KBM-7 (cell line): Measurements from ENCODE around the gene SEC61A2.
A peak's percentile ranks its signal among the peaks of the same experiment; 100 is the strongest.

Source experiments
- DNase-seq: peaks from one replicate; pipeline ENCODE4 v3.0.0-alpha.2; 2015
- in situ Hi-C: fragments of 300-500 bp; cut with MboI; formaldehyde crosslinking; loops from 2 replicates; pipeline ENCODE4 v1.14.3; 2020; ENCODE audit warnings: low sequenced_read_pairs, low pct_unique_long_range_greater_than_20kb, mixed read lengths

Gene SEC61A2

DNA sequence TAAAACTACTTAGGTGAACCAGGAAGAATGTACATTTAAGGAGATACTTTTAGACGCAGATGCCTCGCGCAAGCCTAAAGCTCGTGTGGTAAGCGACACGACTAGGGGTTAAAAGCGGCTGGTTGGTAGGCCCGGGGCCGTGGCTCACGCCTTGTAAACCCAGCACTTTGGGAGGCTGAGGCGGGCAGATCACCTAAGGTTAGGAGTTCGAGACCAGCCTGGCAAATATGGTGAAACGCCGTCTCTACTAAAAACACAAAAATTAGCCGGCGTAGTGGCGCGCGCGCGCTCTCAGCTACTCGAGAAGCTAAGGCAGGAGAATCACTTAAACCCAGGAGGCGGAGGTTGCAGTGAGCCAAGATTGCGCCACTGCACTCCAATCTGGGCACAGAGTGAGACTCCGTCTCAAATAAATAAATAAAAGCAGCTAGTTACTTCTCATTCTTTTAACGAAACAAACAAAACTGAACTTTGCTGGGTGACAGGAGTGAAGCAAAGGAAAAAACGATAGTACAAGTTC is 65.3 kb downstream of the SEC61A2 start:
- in situ Hi-C loops = no loop called here
- peak; percentile 63 for DNase-seq

DNA sequence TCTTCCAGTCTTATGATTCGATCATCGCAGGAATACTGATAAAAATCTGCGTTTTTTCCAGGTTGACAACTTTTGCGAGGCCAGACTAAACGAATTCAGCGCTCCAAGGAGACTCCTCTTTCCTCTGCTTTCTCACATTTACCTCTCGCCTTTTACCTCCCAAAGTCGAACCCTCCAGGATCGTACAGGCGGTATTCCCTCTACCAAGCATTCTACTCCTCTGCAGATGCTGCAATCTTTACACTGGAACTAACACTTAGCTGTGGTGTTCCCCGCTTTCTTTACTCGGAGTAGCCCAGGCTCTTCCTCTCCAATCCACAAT is 65.8 kb downstream of the SEC61A2 start:
- no peak for DNase-seq
- in situ Hi-C loops = no loop called here

- DNase-seq = peak; percentile 96
- in situ Hi-C loops = no loop called here
These were observed 66.4 kb downstream of the SEC61A2 start, which contains the start of the genes CDC123 and NUDT5 for GRCh38 chr10:12195603-12196506. Gene CDC123 (plus strand): TSS chr10:12196188. CDS start chr10:12196246, 58 bp downstream. Gene NUDT5 (minus strand): TSS chr10:12195891. CDS start chr10:12186291, 9,600 bp downstream.

DNA sequence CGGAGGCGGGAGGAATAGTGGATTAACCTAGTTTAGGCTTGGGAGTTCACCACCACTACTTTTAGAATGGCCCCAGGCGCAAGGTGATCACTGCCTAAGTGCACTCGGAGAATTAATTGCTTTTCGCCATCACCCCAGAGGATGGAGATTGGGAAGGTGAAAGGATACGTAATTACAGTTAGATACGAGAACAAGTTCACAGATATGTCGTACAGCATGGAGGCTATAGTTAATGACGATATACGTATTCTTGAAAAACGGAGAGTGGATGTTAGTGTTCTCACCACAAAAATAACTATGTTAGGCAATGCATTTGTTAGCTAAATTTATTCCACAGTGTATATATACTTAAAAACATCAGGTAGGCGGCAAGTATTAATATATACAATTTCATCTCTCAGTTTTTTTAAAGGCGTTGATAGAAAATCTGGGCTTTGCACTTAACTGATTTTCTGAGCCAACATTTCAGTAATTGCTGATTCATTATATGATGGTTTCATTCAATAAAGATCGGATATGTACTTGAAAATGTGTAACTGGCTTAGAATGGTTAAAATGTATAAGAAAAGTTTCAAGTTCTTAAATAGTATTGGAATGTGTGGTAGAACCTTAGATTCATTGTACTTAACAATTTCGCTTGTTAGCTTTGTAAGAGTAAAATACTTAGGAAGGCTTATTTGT is 67.2 kb downstream of the SEC61A2 start:
- in situ Hi-C loops = no loop called here

GRCh38 chr10:12198156-12198555 is 68.7 kb downstream of the SEC61A2 start:
- in situ Hi-C loops = no loop called here
- no peak for DNase-seq

More for the DNA sequence above, 67.2 kb downstream of the SEC61A2 start:
- no peak for DNase-seq

DNA sequence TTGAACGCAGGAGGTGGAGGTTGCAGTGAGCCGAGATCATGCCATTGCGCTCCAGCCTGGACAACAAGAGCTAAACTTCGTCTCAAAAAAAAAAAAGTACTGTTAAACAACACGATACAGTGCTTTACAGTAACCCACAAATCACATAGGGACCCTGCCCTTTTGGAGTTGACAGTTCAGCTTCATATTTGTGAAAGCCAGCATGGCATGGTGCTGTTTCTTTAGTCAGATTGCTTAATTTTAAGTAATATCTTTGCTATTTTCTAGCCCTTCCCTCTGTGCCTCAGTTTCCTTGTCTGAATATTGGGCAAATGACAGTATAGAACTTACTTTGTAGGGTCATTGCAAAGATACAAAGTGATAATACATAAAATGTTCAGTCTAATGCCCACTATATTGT is 71.4 kb downstream of the SEC61A2 start:
- no peak for DNase-seq
- in situ Hi-C loops = no loop called here

DNA sequence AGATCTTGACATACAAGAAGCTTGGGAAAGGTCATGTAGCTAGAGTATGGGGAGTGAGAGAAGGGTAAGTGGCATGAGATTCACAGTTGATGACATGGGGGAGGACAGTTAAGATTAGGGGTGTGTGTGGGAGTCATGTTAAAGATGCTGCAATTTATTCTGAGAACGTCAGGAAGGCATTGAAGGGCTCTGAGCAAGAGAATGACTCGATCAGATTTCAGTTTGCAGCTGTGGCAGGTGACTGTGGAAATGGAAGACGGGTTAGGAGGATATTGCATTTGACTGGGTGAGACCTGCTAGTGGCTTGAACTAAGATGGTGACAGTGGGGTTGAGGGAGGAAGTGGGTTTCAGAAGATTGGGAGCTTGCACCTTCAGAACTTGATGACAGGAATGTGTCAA is 72.1 kb downstream of the SEC61A2 start:
- no peak for DNase-seq
- in situ Hi-C loops = no loop called here

GRCh38 chr10:12202226-12202625 is 72.7 kb downstream of the SEC61A2 start:
- DNase-seq = no peak
- in situ Hi-C loops = no loop called here

DNA sequence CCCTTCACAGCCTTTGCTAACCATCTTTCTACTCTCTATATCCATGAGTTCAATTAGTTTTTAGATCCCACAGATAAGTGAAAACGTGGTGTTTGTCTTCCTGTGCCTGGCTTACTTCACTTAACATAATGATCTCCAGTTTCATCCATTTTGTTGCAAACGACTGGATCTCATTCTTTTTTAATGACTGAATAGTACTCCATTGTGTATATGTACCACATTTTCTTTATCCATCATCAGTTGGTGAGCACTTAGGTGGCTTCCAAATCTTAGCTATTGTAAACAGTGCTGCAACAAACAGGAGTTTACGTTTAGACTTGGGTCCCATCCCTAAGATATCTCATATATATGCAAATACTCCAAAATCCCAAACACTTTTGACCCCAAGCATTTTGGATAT is 75.6 kb downstream of the SEC61A2 start:
- DNase-seq = no peak
- in situ Hi-C loops = no loop called here

DNA sequence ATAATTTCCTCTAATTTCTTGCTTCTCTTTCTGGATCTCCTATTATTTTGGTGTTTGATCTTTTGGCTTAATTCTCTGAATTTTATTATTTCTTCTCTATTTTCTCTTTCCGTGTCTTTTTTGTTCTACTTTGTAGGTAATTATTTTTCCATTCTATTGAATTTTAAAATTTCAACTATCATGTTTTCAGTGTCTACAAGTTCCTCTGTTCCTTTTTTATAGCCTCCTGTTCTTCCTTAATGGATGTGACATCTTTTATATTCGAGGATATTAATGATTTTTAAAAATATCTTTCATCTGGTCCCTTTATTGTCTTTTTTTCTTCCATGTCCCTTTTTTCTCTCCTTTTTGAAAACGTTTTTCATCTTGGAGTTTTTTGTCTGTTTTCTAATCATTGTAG is 77.6 kb downstream of the SEC61A2 start:
- in situ Hi-C loops = no loop called here
- no peak for DNase-seq

DNA sequence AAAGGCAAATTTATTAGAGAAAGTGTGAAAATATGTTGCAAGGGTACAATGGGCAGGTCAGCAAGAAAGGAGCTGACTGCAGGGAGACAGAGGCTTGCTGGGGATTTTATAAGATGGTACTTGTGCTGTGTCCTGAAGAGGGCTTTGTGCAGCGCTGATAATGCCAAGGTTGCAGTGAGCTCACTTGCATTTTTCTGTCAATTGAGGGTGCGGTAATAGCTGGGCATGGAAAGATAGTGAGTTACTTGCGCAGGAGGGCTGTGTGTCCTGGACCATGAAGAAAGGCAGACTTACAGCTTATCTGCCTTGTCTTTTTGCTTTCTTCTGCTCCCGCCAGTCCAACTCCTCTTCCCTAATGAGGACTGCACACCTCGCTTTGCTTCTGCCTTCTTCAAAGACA is 79.0 kb downstream of the SEC61A2 start:
- in situ Hi-C loops = no loop called here
- no peak for DNase-seq

DNA sequence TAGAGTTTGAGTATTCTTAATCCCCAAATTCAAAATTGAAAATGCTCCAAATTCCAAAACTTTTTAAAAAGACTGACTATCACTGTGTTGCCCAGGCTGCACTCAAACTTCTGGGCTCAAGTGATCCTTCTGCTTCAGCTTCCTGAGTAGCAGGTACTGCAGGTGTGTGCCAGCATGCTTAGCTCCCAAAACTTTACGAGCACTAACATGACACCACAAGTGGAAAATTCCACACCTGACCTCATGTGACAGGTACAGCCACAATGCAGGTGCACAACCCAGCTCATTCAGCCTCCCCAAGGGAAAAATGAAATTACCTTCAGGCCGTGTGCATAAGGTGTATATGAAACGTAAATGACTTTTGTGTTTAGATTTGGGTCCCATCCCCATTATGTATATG is 83.0 kb downstream of the SEC61A2 start:
- in situ Hi-C loops = no loop called here
- DNase-seq = no peak

DNA sequence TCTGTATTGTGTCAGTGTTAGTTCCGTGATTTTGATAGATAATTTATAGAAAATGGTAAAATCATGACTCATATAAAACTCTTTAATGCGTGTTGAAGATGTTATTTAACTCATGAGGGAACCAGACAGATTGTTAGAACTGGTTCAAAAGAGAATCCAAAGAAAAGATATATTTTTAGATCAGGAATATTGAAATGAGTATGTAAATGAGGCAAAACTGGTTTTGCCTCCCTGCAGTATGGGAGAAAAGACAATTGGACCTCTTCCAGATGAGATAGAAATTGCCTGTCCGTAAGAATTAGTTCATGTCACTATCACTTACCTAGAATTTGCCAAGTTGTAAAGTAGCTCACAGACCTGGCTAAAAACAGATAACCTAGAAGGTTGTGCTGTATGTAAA is 84.1 kb downstream of the SEC61A2 start:
- in situ Hi-C loops = no loop called here
- DNase-seq = no peak

- in situ Hi-C loops = no loop called here
- no peak for DNase-seq
These were observed 84.6 kb downstream of the SEC61A2 start for GRCh38 chr10:12214093-12214492.

GRCh38 chr10:12214763-12215218 is 85.3 kb downstream of the SEC61A2 start:
- in situ Hi-C loops = no loop called here
- peak; percentile 65 for DNase-seq
